Measurements from ENCODE around the gene SSTR4.

Gene SSTR4

GRCh38 chr20:23068283-23068682, 33.2 kb downstream of the SSTR4 start:
- no peak for DNase-seq

DNA sequence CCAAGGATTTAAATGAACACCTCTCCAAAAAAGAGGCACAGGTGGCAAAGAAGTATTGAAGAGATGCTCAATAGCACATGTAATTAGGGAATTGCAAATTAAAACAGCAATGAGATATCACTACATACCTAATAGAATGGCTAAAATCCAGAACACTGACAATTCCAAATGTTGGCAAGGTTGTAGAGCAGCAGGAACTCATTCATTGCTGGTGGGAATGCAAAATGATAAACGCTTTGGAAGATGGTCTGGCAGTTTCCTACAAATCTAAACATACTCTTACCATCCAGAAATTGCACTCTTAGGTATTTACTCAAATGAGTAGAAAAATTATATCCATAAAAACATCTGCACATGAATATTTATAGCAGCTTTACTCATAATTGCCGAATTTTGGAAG, 34.0 kb downstream of the SSTR4 start:
- DNase-seq: no peak

DNA sequence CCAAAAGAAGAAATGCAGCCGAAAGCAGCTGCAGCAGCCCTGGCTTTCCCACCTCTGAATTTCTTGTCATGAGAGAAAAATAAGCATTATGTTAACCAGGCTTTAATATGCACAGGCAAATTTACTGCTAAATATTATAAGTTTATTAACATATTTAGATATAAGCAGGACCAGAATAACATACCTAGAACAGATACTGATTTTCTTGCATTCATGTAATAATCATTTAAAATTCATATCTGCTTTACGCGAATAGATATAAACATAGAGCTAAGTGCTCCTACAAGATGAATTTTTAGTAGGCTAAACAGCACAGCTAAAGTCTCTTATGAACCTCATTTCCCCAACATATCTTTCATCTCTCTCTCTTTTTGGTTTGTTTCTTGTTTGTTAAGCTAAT, 36.3 kb downstream of the SSTR4 start:
- no peak for DNase-seq

DNA sequence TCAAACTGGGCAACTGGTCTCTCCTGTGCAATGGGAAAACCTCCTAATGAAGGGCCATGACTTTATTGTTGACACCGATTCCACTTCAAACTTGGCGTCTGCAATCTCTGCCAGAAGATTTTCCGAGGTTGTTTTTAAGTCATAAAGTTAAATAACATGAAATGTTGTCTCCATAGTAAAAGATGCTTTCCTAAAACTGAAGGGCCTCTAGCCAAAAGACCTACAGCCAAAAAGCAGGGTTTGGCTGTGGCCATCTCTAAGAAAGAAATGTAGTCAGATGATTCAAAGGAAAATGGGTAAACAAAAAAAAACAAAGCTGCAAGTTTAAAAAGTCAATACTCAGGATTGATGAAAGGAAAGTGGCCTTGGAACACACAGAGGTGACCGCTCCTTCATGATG, 36.9 kb downstream of the SSTR4 start:
- no peak for DNase-seq

DNA sequence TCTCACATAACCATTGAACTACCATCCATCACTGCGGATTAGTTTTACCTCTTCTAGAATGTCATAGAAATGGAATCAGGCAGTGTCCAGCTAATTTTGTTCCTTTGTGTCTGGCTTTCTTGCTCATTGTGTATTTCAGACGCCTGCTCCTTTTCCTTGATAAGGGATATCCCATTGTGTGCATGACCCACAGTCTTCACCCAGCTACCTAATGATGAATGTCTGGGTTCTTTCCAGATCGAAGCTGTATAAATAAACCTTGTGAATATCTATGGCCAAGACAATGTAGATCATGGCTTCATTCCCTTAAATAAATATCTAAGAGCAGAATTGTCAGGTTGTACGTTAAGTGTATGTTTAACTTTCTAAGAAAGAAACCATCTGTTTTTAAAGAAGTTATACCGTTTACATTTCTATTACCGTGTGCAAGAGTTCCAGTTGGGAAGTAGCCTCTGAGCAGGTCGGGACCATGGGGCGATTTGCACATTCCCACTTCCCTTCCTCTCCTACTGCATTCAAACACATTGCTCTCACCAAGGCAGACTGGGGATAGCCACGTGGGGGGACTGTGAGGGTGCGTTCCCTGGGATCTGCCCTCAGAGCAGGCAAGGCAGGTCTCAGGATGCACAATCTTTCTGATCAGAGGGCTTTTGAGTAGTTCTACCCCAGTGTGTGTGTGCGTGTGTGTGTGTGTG, 37.9 kb downstream of the SSTR4 start:
- DNase-seq: no peak

DNA sequence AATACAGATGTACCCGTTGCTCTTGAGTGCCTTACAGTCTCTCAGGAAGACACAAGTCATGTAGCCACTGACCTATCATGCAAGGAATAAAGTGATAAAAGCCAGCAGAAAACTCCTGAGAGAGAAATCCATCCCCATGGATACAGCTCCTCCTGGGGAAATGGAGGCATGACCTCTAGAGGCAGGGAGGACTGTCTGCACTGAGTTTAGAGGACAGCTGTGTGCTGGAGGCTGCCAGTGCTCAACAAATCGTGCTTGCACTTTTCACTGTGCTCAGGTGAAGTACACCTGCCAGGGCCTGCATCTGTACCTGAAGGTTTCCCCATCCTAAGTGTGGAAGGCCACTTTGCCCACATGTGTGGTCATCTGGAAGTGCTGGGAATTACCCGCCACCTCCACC, 38.9 kb downstream of the SSTR4 start:
- no peak for DNase-seq

GRCh38 chr20:23077277-23077676, 42.2 kb downstream of the SSTR4 start:
- DNase-seq: no peak

DNA sequence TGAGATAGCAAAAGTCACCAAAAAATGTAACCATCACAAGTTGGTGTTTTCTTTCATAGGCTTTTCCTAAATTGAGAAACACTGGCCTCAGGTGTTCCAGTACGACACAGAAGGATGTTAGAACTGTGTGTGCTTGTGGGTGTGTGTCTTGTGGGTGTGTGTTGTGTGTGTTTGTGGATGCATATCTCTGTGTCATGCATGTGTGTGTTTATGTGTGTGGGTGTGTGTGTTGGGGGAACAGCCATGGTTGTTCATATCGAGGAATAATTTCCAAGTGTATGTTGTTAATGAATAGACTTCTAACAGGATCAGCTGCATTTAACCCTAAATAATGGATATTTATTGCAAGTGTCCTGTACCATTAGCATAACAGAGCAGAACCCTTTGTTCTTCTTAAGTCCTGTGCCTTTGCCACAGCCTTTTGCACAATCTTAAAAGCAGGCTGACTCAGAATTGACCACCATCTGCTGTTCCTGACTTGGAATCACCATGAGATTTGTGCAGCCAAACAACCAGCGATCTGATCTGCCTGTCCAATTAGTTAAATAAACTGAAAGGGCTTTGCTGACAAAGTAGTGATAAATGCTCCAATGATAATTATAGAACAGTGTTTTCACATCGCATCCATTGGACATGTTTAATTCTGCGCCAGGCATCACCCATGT, 43.4 kb downstream of the SSTR4 start:
- DNase-seq: no peak

GRCh38 chr20:23079016-23079351, 43.9 kb downstream of the SSTR4 start:
- DNase-seq: no peak

GRCh38 chr20:23079926-23080325, 44.8 kb downstream of the SSTR4 start:
- no peak for DNase-seq

- DNase-seq: no peak
These were observed 45.4 kb downstream of the SSTR4 start for GRCh38 chr20:23080521-23080920.

DNA sequence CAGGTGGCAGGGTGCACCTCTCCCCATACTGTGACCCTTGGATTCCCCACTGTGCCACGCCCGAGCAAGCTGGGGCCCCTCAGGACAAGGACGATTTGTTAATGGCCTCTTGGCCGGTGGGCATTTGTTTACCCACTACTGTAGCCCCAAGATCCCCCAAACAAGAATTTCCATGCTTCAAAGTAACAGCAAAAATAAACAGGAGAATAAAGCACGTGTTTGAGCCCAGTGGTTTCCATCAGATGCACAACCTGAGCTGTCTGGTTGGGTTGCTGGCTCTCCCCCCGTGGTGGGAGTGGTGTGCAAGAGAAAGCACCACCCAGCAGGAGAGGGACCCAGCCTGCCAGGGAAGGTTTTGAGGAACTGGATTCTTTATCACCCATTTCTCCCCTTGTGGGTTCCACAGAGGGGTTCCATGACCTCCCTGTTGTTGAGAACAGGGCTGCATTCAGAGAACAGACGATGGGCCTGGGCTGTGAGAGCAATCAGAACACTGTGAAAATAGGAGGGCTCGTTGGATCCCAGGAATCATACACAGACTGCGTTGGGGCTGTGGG, 46.2 kb downstream of the SSTR4 start:
- no peak for DNase-seq

DNA sequence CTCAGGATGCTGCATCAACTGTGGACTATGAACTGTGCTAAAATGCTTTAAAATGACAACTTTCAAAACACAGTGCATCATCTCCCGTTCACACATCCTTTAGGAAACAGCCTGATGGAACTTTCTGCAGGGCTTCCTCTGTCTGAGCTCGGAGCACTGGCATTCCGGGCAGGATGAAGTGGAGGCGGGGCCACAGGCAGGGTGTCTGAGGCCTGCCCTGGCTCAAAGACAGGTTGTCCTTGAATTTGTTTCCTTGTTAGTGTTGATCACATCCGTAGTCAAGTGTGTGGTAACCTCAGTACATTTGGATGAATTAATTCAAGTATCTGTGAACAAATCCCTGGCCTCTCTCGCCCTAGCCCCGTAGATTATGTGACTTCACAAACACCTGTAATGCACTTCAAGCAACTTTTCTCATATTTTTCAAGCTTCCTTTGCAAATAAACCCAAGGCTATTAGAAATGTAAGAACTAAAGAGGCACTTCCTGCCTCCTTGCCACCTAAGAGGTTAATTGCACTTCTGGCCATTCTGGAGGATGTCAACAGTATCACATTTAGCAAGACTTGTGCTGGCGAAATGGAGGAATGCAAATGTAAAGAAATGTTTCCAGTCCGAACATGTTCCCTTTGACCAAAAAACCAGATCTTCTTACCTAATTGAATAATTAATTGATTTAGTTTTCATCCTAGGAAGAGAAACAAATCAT, 47.9 kb downstream of the SSTR4 start:
- DNase-seq: peak in 1 of 5 experiments; percentile 18

- DNase-seq: no peak
These were observed 48.6 kb downstream of the SSTR4 start for GRCh38 chr20:23083553-23084220.

- DNase-seq: no peak
These were observed 49.3 kb downstream of the SSTR4 start for GRCh38 chr20:23084282-23084844.

GRCh38 chr20:23084845-23085365, 49.8 kb downstream of the SSTR4 start:
- no peak for DNase-seq

DNA sequence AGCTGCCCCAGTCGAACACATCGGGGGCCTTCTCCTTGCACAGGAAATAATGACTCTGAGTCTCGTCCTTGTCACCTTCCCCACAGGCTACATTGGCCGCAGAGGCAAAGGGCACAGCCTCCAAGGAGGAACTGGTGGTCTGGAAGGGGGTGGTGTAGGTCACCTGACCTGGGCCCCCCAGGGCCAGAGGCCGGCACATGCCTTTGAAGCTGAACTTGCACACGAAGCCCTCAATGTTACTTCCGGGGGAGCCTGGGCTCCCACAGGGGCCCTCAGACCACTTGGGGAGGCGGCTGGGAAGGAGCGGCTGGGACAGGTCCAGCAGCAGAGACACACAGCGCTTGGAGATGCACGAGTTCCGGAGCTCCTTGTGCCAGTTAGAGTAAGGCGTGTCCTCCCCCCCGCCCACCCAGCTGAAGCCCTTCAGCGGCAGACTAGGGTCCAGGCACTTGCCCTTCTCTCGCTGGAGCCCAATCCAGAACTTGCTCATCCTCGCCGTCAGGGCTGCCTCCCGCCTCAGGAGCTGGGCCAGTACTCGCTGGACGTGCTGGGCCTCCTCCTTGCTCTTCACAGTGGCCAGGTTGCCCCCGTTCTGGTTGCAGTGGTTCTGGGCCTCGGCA, 50.4 kb downstream of the SSTR4 start:
- DNase-seq: no peak

GRCh38 chr20:23086056-23086566, 51.0 kb downstream of the SSTR4 start, which contains the start of gene CD93:
CD93 (minus strand) TSS chr20:23086324; CDS start chr20:23086192, 132 bp downstream.
- DNase-seq: peak in 1 of 5 experiments; percentile 78

DNA sequence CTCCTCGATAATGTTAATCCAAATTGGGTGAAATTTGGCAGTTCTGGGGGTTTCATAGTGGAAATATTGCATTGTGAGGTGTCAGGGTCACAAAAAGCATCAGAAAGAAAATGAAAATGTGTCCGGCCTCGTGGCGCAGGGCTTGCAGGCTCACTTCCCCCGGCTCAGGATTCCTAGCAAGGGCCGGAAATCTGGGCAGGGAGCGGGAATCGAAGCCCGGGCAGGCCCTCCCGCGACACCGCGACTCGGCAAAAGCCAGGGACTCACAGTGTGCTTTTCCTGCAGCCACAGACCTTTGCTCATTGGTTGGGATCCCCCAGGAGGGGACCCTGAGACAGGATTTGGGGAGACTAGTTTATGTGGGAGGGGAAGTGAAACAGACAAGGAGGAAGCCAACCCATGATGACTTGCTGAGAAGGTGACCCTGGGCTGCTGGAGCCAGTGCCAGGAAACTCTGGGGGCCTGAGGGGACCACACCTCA, 51.9 kb downstream of the SSTR4 start:
- DNase-seq: no peak

- no peak for DNase-seq
These were observed 52.6 kb downstream of the SSTR4 start for GRCh38 chr20:23087587-23088251.

Data from T-helper 2 cell (primary cell).